NCI-H774 (cell line): ENCODE measurements around the gene STK32B.
"Not testable (repeated sequence)": the region's sequence is repeated elsewhere in the genome, so short reads cannot be mapped to it uniquely, and the experiment has no call there.

Experiments
- DNase-seq: peaks from one replicate; lab custom pipeline; 2025; lab: John Stamatoyannopoulos, UW

Gene STK32B

DNA sequence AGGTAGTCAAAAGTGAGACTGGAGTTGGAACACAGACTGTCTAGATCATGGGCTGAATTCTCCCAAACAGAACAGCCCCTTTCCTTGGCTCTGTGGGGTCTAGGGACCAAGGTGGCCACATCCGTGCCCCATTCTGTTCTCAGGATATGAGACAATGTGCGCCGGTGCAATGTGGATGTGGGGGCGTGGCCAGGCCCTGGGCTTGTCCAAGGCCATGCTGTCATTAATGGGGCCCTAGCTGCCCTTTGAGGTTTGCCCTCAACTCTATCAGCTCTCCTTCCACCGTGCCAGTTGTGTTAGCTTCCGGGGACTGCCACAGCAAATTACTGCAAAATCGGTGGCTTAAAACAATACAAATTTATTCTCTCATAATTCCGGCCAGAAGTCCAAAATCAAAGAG lies 344.5 kb downstream of the STK32B start:
- no peak for DNase-seq

GRCh38 chr4:5398056-5398455 lies 346.8 kb downstream of the STK32B start:
- DNase-seq: no peak

DNA sequence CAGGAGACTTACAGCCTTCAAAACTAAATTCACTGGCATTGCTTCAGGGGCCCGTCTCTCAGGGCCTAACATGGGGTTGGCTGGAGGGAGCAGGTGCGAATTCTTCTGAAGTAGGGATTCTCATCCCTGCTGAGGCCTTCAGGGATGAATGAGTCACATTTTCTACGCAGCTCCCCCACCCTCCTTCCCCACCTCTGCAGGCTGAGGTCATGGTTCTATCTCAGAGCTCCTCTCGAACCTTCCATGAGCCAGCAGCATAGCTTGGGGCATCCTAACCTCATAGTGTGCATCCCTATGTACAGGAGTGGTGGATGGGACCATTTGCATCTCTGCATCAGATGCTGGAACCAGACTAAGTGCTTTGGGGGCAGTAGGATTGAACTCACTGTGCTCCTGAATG lies 347.8 kb downstream of the STK32B start:
- no peak for DNase-seq

DNA sequence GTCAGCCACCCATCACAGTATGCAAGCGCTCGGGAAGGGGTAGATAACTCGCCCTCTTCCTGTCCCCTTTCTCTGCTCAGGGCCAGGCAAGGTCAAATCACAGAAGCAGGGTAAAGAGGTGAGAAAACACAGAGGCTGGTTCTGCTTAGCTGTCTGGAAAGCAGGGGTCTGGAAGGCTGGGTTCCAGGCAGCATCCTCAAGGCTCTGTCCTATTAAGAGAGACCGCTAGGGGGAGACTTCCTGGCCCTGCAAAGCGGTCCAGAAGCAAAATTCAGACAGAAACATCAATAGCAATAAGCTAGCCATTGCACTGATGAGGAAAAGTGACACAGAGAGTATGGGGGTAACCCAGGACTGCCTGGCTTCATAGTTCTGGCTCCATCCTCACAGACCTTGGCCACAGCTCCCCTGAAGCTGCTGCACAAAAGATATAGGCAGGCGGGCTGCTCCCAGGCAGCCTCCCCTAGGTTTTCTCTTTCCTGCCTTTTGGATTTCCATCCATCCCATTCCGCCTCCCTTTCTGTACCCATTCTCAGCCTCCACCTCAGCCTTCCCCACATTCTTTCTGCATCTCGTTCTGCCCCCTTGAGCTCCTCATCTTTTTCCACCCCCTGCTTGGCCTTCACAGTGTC lies 348.6 kb downstream of the STK32B start:
- no peak for DNase-seq

DNA sequence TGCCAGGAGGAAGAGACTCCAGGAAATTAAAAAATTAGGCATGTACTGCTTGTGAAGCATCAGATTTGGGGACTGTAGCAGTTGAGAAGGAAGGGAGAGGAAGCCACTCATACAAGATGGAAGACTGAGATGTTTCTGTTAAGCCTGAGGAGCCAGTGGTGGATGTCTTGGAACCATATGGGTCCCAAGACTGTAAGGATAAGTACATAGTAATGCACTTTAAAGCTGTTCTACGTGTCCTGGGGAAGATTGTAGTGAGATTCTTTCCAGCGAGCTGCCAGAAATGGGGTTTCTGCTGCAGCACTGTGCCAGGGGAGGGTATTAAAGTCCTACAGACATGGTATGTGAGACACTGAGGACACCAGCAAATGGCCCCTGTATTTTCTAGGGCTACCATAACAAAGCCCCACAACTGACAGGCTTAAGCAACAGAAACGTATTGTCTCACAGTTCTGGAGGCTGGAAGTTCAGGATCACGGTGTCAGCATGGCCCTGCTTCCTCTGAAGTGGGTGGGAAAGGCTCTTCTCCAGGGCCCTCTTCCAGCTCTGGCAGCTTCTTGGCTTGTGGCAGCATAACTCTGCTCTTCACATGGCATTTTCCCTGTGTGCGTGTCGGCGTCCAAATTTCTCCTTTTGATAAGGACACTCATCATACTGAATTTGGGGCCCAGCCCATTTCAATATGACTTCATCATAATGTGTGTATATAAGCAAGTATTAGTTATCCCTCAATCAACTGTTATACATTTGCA lies 352.6 kb downstream of the STK32B start:
- DNase-seq: no peak

DNA sequence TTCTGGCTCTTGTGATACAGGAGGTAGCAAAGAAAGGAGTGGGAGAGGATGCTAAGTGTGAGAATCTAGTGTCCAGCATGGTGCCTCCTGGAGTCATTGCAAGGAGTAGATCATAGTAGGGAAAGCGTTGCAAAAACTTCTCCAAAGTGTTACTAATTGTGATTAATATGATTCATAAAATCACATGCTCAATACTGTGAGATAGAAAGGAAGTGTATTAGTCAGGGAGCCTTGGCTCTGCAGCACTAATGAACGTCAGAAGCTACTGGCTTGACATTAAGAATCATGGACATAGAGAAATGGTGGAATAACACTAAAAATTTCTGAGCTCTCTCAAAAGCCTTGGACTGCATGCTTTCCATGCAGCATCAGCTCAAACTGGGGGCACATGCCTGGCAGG lies 358.0 kb downstream of the STK32B start:
- DNase-seq: no peak

DNA sequence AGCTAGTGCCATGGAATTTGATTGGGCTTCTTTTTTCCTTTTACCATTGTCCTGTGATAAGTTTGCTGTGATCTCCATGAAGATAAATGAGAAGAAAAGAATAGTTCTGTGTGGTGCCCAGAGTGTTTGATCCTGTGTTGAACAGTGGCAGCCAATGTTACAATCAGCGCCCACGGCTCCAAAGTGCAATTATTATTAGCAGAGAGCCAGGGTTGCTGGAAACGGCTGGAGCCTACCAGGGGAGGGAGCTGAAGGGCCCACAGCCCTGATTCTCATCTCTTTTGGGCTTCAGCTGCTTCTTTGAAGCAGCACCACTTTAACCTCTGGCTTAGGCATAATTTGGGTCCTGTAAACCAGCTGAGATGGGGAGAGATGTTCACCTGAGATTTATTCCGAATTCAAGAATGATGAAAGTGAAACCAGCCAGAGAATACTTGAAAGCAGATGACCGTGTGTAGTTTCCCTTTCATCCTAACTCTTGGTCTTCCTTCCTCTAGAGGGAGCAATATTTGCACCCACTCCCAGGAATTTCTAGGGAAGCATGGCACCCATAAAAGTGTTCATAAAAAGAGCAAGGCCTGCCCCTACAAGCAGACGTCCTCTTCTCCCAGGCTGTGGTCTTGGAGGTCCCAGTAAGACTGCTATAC lies 358.8 kb downstream of the STK32B start:
- no peak for DNase-seq

GRCh38 chr4:5412296-5412695 lies 361.0 kb downstream of the STK32B start:
- no peak for DNase-seq

DNA sequence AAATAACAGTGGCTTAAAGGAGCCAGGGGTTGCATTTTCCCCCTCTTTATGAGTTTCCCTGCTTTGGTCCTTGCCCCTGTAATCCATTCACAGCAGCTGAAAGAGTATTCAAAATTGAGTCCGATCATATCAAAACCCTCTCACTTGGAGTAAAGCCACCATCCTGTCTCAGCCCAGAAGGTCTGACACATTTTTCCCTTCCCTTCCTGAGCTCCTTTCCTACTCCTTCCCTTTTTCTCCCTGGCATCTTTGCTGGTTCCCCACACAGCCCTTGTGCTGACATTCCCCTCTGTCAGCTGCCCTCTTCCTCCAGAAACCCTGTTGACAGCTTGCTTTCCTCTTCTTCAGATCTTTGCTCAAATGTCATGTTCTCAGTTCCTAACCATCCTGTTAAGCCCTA lies 361.5 kb downstream of the STK32B start:
- no peak for DNase-seq

DNA sequence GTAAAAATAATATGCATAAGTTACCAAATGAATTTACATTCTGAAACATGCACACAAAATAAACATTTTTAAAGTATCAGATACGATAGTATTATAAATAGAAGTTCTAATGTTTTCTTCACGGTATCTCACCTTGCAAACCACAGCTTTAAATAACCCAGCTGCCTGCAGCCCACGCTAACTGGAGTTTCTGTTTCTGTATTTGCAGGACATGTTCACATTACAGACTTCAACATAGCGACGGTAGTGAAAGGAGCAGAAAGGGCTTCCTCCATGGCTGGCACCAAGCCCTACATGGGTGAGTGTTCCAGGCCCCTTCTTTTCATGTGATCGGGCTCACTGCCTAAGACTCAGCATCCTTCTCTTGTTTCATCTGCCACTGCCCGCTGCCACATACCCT lies 365.4 kb downstream of the STK32B start:
- no peak for DNase-seq

GRCh38 chr4:5420266-5420665 lies 369.0 kb downstream of the STK32B start:
- DNase-seq: no peak

DNA sequence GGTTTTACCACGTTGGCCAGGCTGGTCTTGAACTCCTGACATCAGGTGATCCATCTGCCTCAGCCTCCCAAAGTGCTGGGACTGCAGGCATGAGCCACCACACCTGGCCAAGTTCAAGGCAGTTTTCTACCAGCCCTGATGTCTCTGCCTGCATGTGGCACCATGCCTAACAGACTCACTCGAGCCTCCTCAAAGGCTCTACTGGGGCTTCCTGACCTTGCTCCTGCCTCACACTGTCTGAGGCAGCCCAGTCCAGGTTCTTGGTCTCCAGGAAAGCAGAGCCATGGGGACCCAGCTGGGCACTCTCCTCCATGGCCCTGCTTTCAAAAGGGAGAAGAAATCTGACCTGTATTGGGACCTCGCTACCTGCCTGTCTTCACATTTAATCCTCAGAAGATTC lies 370.1 kb downstream of the STK32B start:
- DNase-seq: no peak

DNA sequence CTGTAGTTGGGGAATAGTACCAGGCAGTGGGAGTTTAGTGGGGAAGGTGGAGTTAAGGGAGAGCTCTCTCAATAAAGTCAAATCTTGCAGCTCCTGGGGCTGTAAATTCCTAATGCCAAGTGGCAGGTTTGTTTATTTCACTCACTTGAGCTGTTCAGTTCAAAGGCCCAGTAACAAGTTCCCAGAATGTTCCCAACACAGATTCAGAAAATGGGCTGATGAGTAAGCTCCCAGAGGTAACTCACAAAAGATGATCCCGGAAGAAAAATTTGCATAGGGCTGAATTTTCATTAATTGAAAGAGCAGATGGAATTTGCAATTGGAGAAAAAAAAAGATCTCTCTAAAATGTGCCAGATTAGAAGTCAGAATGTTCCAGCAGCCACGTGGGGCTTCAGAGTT lies 370.9 kb downstream of the STK32B start:
- no peak for DNase-seq

- no peak for DNase-seq
Measured at GRCh38 chr4:5423670-5424069, 372.4 kb downstream of the STK32B start.

DNA sequence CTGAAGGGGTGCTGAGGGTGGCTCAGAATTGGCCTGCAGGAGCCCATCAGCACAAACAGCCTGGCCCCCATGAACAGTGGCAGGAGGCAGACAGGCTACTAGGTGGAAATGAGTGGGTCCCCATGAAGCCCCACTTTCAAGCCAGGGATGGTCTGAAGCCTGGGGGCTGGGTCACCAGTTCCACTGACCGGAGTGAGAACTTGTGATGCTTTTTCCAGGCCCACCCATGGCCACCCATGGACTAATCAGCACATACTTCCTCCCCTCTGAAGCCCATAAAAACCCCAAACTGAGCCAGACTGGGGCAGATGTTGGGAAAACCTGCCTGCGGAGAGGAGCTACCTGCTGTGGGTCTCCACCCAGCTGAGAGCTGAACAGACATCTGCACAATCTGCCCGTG lies 372.9 kb downstream of the STK32B start:
- no peak for DNase-seq

GRCh38 chr4:5424901-5425300 lies 373.6 kb downstream of the STK32B start:
- no peak for DNase-seq

DNA sequence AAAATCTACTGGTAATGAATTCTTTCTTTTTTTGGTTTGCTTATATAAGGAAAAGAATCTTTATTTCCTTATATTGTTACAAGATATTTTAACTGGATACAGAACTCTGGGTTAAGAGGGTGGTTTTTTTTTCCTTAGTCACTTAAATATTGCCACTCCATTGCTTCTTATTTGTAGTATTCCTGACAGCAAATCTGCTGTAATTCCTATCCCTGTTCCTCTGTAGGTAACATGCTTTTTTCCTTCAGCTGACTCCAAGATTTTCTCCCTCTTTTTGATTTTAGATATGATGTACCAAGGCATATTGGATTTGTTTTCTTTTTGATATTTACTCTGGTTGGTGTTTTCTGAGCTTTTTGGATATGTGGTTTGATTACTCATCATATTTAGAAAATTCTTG lies 378.5 kb downstream of the STK32B start:
- DNase-seq: no peak

DNA sequence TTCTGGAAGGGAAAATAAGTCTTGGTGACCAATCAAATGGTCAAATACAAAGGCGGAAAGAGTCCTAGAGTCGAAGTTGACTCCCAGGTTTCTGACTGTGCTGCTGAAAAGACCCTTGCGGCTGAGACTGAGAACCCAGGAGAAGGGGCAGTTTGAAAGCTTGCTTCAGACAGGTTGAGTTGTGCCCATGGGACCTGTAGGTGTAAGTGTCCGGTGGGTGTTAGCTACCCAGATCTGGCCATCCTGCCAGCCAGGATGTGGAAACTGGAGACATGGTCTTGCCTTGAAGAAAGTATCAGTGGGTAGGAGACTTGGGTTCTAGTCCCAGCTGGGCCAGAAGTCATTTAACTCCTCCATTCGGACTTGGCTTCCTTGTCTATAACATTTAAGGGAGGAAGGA lies 381.9 kb downstream of the STK32B start:
- DNase-seq: no peak

DNA sequence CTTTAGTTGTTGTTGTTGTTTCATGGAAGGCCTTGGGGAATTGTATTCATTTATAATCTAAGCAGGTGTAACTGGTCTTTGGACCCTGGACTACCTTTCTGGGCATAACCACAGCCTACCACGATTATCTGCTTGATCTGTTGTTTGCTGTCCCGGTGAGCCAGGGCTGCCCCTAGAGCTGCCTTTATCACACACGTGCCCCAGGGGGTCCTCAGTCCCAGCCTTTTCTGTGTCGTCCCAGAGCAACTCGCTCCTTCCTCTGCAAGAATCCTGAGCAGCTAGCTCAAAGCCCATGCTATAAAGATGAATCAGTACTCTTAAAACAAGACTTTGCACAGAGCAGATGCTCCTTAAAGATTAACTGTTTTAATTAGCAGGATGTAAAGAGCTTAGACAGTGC lies 383.9 kb downstream of the STK32B start:
- no peak for DNase-seq

DNA sequence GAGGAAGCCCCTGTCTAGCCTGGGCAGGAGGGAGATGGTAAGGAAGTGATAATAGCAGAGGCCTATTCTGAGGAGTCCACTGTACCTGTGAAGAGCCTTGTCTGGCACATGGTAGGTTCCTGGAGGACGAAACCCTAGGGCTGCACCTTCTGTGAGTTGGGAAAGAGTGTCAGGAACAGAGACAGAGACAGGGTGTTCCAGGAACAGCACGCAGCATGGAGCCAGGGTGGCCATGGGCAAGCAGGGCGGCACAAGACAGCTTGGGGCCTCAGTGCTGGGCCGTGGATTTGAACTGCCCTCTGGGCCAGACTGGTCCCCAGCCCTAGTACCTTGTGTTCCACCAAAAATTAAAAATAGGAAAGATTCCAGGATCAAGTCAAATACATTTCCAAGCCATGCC lies 384.5 kb downstream of the STK32B start:
- DNase-seq: no peak

DNA sequence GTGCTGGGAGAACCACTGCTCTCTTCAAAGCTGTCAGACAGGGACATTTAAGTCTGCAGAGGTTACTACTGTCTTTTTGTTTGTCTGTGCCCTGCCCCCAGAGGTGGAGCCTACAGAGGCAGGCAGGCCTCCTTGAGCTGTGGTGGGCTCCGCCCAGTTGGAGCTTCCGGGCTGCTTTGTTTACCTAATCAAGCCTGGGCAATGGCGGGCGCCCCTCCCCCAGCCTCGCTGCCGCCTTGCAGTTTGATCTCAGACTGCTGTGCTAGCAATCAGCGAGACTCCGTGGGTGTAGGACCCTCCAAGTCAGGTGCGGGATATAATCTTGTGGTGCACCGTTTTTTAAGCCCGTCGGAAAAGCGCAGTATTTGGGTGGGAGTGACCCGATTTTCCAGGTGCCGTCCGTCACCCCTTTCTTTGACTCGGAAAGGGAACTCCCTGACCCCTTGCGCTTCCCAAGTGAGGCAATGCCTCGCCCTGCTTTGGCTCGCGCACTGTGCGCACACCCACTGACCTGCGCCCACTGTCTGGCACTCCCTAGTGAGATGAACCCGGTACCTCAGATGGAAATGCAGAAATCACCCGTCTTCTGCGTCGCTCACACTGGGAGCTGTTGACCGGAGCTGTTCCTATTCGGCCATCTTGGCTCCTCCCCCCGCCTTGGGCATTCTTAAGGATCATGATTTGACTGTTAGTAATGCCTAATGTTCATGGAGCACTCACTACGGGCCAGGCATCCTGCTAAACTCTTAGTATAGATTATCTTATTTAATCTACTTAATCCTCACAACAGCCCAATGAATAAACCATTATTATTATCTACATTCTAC lies 392.9 kb downstream of the STK32B start:
- not testable (repeated sequence) for DNase-seq

GRCh38 chr4:5444918-5445517 lies 393.7 kb downstream of the STK32B start:
- DNase-seq: no peak
